H1 (cell line): ENCODE measurements around the gene DIAPH2. TPM values are rescaled to one million over a fixed set of nuclear protein-coding genes. Genes with fewer than 3 reads are reported as not detected.

Experiments used
- CTCF ChIA-PET: fragments of 300-600 bp; sonication (Branson Sonifier 250); formaldehyde crosslinking; loops from one replicate; lab custom pipeline; 2021; ENCODE audit not compliant: partially characterized antibody; lab: Charles Lee
- POLR2A ChIA-PET: fragments of 300-600 bp; sonication (Branson Sonifier 250); formaldehyde crosslinking; loops from one replicate; lab custom pipeline; 2021; ENCODE audit warnings: inconsistent platforms; ENCODE audit not compliant: partially characterized antibody; lab: Charles Lee
- DNase-seq, 2 experiments: peaks; one replicate each; pipeline versions ENCODE4 v3.0.0 to v3.0.0-alpha.2; 2010 to 2022; ENCODE audit warnings: low spot score in 2 of 2, low read depth in 1 of 2, mixed read lengths in 1 of 2
- FAIRE-seq: peaks from 2 replicates; lab custom pipeline; 2011; peaks lifted over from hg19 to GRCh38; lab: Jason Lieb, UNC
- H2AFZ ChIP-seq: 2 replicates; pipeline ENCODE4 v1.8.1; 2012; ENCODE audit warnings: low read length, inconsistent platforms
- H2AK5ac ChIP-seq: 2 replicates; pipeline ENCODE4 v1.6.1; 2013; ENCODE audit warnings: low read depth, low read length
- H2BK120ac ChIP-seq: replicated peaks from 2 replicates; pipeline ENCODE3; 2013; ENCODE audit warnings: low read depth, low read length, inconsistent platforms
- H2BK12ac ChIP-seq: 2 replicates; pipeline ENCODE4 v1.6.1; 2013; ENCODE audit warnings: low read depth, low read length
- H2BK15ac ChIP-seq: 2 replicates; pipeline ENCODE4 v1.6.1; 2013; ENCODE audit warnings: low read length
- H2BK20ac ChIP-seq: 2 replicates; pipeline ENCODE4 v1.6.1; 2013; ENCODE audit warnings: low read length
- H2BK5ac ChIP-seq: 2 replicates; pipeline ENCODE4 v1.6.1; 2013; ENCODE audit warnings: low read depth, low read length
- H3K14ac ChIP-seq: 2 replicates; pipeline ENCODE4 v1.6.1; 2013; ENCODE audit warnings: inconsistent platforms; ENCODE audit not compliant: insufficient read length
- H3K18ac ChIP-seq: 2 replicates; pipeline ENCODE4 v1.6.1; 2013; ENCODE audit warnings: low read length; ENCODE audit errors: extremely low read depth
- H3K23ac ChIP-seq: 2 replicates; pipeline ENCODE4 v1.6.1; 2013; ENCODE audit warnings: inconsistent platforms; ENCODE audit not compliant: insufficient read length
- H3K23me2 ChIP-seq: 2 replicates; pipeline ENCODE4 v1.6.1; 2013; ENCODE audit warnings: low read depth, low read length
- H3K27ac ChIP-seq: 2 replicates; pipeline ENCODE4 v1.6.1; 2011; ENCODE audit warnings: low read depth, low read length, inconsistent platforms
- H3K27me3 ChIP-seq, 4 experiments: replicated peaks in 1 of 4; 1 replicate in 1 of 4; 2 replicates in 3 of 4; pipeline versions ENCODE4 v1.6.1 to v1.8.1; 2011 to 2013; ENCODE audit warnings: low read length in 3 of 4, mild to moderate bottlenecking in 3 of 4, inconsistent platforms in 2 of 4, mixed read lengths in 2 of 4, moderate library complexity in 1 of 4; ENCODE audit not compliant: control insufficient read depth in 3 of 4, insufficient read depth in 3 of 4; ENCODE audit errors: extremely low read depth in 1 of 4
- H3K36me3 ChIP-seq, 4 experiments: 2 replicates each; pipeline versions ENCODE4 v1.6.1 to v1.8.1; 2011 to 2013; ENCODE audit warnings: mild to moderate bottlenecking in 4 of 4, low read length in 3 of 4, moderate library complexity in 2 of 4, control low read depth in 1 of 4, inconsistent platforms in 1 of 4; ENCODE audit not compliant: insufficient read depth in 4 of 4, control insufficient read depth in 2 of 4
- H3K4ac ChIP-seq: replicated peaks from 2 replicates; pipeline ENCODE3; 2013; ENCODE audit warnings: low read length, low read depth, mixed read lengths, inconsistent platforms; ENCODE audit not compliant: insufficient read length
- H3K4me1 ChIP-seq, 4 experiments: replicated peaks in 1 of 4; 1 replicate in 1 of 4; 2 replicates in 3 of 4; pipeline versions ENCODE4 v1.6.1 to v1.8.1; 2011 to 2013; ENCODE audit warnings: low read length in 3 of 4, inconsistent platforms in 2 of 4, mixed read lengths in 1 of 4; ENCODE audit not compliant: insufficient read depth in 4 of 4, control insufficient read depth in 3 of 4
- H3K4me2 ChIP-seq, 2 experiments: 2 replicates each; pipeline versions ENCODE4 v1.6.1 to v1.8.1; 2011 to 2013; ENCODE audit warnings: low read depth in 2 of 2, low read length in 2 of 2, control low read depth in 1 of 2, inconsistent platforms in 1 of 2, mild to moderate bottlenecking in 1 of 2; ENCODE audit not compliant: insufficient read depth in 1 of 2
- H3K4me3 ChIP-seq, 4 experiments: fragments of 200-600, 300-600 bp in 1 of 4; sonication (generic), shearing (Covaris generic), sonication (Bioruptor Twin) in 1 of 4; 2 replicates each; pipeline versions ENCODE4 v1.5.1 to v1.8.1; 2011 to 2016; ENCODE audit warnings: low read length in 4 of 4, low read depth in 3 of 4, control low read depth in 2 of 4, inconsistent platforms in 2 of 4, mild to moderate bottlenecking in 2 of 4, mixed read lengths in 1 of 4, moderate library complexity in 1 of 4; ENCODE audit not compliant: insufficient read depth in 2 of 4; ENCODE audit errors: extremely low read depth in 1 of 4
- H3K56ac ChIP-seq: replicated peaks from 2 replicates; pipeline ENCODE3; 2013; ENCODE audit warnings: low read depth, mild to moderate bottlenecking, mixed read lengths, low read length, inconsistent platforms; ENCODE audit not compliant: insufficient read length
- H3K79me1 ChIP-seq: 2 replicates; pipeline ENCODE4 v1.6.1; 2013; ENCODE audit warnings: low read depth, low read length, control low read depth
- H3K79me2 ChIP-seq, 2 experiments: 2 replicates each; pipeline versions ENCODE4 v1.6.1 to v1.8.1; 2012 to 2013; ENCODE audit warnings: low read length in 2 of 2, mild to moderate bottlenecking in 2 of 2, inconsistent platforms in 1 of 2; ENCODE audit not compliant: insufficient read depth in 2 of 2, control insufficient read depth in 1 of 2
- H3K9ac ChIP-seq, 4 experiments: replicated peaks in 1 of 4; 1 replicate in 1 of 4; 2 replicates in 3 of 4; pipeline versions ENCODE4 v1.6.1 to v1.8.1; 2011 to 2013; ENCODE audit warnings: low read depth in 3 of 4, low read length in 3 of 4, control low read depth in 2 of 4, mild to moderate bottlenecking in 2 of 4, moderate library complexity in 2 of 4, inconsistent platforms in 1 of 4; ENCODE audit errors: extremely low read depth in 1 of 4
- H3K9me3 ChIP-seq, 2 experiments: 2 replicates each; pipeline versions ENCODE4 v1.6.1 to v1.8.1; 2012 to 2013; ENCODE audit warnings: mild to moderate bottlenecking in 2 of 2, moderate library complexity in 2 of 2, control low read depth in 1 of 2, inconsistent platforms in 1 of 2, low read depth in 1 of 2, low read length in 1 of 2, mixed read lengths in 1 of 2; ENCODE audit not compliant: insufficient read depth in 2 of 2
- H4K20me1 ChIP-seq, 2 experiments: replicated peaks in 1 of 2; 2 replicates each; pipeline versions ENCODE3 to v1.8.1; 2011 to 2013; ENCODE audit warnings: inconsistent platforms in 2 of 2, low read length in 2 of 2, mild to moderate bottlenecking in 1 of 2; ENCODE audit not compliant: insufficient read depth in 2 of 2, control insufficient read depth in 1 of 2
- H4K5ac ChIP-seq: 2 replicates; pipeline ENCODE4 v1.6.1; 2013; ENCODE audit warnings: low read length, low read depth, mixed read lengths, inconsistent platforms; ENCODE audit not compliant: insufficient read length
- H4K8ac ChIP-seq: 2 replicates; pipeline ENCODE4 v1.8.0; 2013; ENCODE audit warnings: mild to moderate bottlenecking, moderate library complexity, low read length, inconsistent platforms; ENCODE audit not compliant: insufficient read depth; ENCODE audit errors: extremely low read depth
- H4K91ac ChIP-seq: replicated peaks from 2 replicates; pipeline ENCODE3; 2013; ENCODE audit warnings: low read length, mixed read lengths, inconsistent platforms; ENCODE audit not compliant: insufficient read length
- CEBPB ChIP-seq: IDR thresholded peaks from 2 replicates; pipeline ENCODE4 v1.6.1; 2012; ENCODE audit warnings: low read depth, low read length
- CHD2 ChIP-seq: IDR thresholded peaks from 2 replicates; pipeline ENCODE4 v1.6.1; 2012; ENCODE audit warnings: low read length, improper control_type of control experiment
- EP300 ChIP-seq, 2 experiments: IDR thresholded peaks; 1 replicate in 1 of 2; 2 replicates in 1 of 2; pipeline ENCODE4 v1.6.1; 2011 to 2012; ENCODE audit warnings: low read depth in 2 of 2, low read length in 2 of 2, mild to moderate bottlenecking in 2 of 2, borderline replicate concordance in 1 of 2, inconsistent platforms in 1 of 2, moderate library complexity in 1 of 2
- JUN ChIP-seq: IDR thresholded peaks from 2 replicates; pipeline ENCODE4 v1.6.1; 2011; ENCODE audit warnings: low read depth, mild to moderate bottlenecking, improper control_type of control experiment, low read length
- JUND ChIP-seq: IDR thresholded peaks from 2 replicates; pipeline ENCODE4 v1.6.1; 2011; ENCODE audit warnings: mild to moderate bottlenecking, improper control_type of control experiment, low read length
- POLR2A ChIP-seq, 2 experiments: IDR thresholded peaks; 1 replicate in 1 of 2; 2 replicates in 1 of 2; pipeline ENCODE4 v1.6.1; 2011; ENCODE audit warnings: low read depth in 2 of 2, low read length in 2 of 2, mild to moderate bottlenecking in 2 of 2; ENCODE audit errors: control extremely low read depth in 1 of 2
- RAD21 ChIP-seq, 2 experiments: IDR thresholded peaks in 1 of 2; conservative IDR thresholded peaks in 1 of 2; 2 replicates each; pipeline ENCODE4 v1.6.1; 2011; ENCODE audit warnings: low read depth in 2 of 2, low read length in 2 of 2, improper control_type of control experiment in 1 of 2, inconsistent platforms in 1 of 2, mild to moderate bottlenecking in 1 of 2, moderate library complexity in 1 of 2
- SIX5 ChIP-seq: IDR thresholded peaks from 2 replicates; pipeline ENCODE4 v1.6.1; 2011; ENCODE audit warnings: mild to moderate bottlenecking, low read depth, low read length
- SP2 ChIP-seq: IDR thresholded peaks from 2 replicates; pipeline ENCODE4 v1.6.1; 2012; ENCODE audit warnings: mild to moderate bottlenecking, low read length, inconsistent platforms
- TBP ChIP-seq: IDR thresholded peaks from 2 replicates; pipeline ENCODE4 v1.6.1; 2011; ENCODE audit warnings: low read depth, low read length, improper control_type of control experiment
- TEAD4 ChIP-seq: IDR thresholded peaks from 2 replicates; pipeline ENCODE4 v1.6.1; 2012; ENCODE audit warnings: low read depth, low read length, inconsistent platforms, mixed read lengths
- WGBS, 2 experiments: shearing (Covaris generic) in 1 of 2; methylation state at CpG; one replicate each; pipeline versions ENCODE4 v1.1.6 to v1.1.7; 2013 to 2015; ENCODE audit warnings: low lambda C conversion rate in 2 of 2, mixed read lengths in 2 of 2, inconsistent platforms in 1 of 2, low coverage in 1 of 2, missing lambda C conversion rate in 1 of 2; ENCODE audit not compliant: insufficient replicate concordance in 2 of 2, insufficient coverage in 1 of 2, insufficient read length in 1 of 2; ENCODE audit errors: extremely low coverage in 1 of 2, missing lambda C conversion rate in 1 of 2; 5-methylcytosine and 5-hydroxymethylcytosine counted together
- polyA plus RNA-seq, 7 experiments: library from polyadenylated mRNA; depleted of rRNA in 3 of 7; stranded (reverse) in 5 of 7; unstranded in 2 of 7; fragments of >200 nt in 5 of 7; fragments of 200-250 nt in 2 of 7; gene quantifications; 1 replicate in 5 of 7; 2 replicates in 1 of 7; 4 replicates in 1 of 7; pipeline versions ENCODE4 v1.2.1 to v1.2.3, GENCODE V29; 2011 to 2013; ENCODE audit warnings: missing spikeins in 2 of 7, mixed read lengths in 2 of 7
- total RNA-seq: library from RNA; stranded (reverse); fragmentation: NEBNext Ultra II Directional; extraction: Animal tissue kit (Norgen Biotek cat#: 25700); gene quantifications from 2 replicates; pipeline ENCODE4 v1.2.1, GENCODE V29; 2021
- TF ChIP-seq, protein P1 (sequence below): IDR thresholded peaks from 2 replicates; pipeline ENCODE4 v1.6.1; 2012; ENCODE audit warnings: low read length, inconsistent platforms

The DIAPH2 gene
- total and polyA plus RNA-seq, 2 of the 8 experiments (the other 6 are each of a cell fraction or from before 2014, with no cell fraction given), result 4.4 to 24.3 TPM

DNA sequence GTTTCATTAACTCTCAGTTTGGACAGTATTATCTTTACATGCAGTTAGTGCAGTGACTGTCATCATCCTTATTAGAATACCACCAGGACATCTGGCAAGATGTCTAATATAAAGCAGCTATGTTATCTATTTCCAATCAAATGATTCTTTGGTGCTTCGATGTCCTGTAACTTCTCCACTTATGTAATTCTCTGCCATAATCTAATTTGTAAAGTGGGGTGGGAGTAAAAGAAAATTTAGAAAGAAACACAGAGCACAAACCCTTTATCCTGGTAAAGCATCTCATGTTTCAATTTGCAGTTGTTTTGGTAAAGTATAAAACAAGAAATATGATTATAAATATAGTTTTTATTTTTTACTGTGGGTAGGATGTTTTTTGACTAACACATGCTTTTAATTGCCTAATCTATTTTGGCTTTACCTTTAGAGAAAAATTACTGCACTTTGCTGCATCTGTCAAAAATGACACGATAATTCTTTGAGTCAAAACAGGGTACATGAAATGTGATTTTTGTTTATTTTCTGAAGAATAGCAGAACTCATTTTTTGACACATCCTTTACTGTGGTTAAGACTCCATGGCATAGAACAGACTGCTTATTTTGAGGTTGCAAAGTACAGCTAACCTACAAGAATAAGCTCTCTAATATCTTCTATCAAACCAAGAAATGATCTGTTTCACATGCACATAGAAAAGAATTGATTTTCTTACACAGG is 581.9 kb downstream of the DIAPH2 start:
- ChIA-PET POLR2A (no interaction called here), CTCF (no interaction called here)
- Histone ChIP-seq H2BK12ac (no peak overlapping the region), H2BK15ac (no peak overlapping the region), H4K20me1 (no peaks in the 10 kb centered on the region), H2AFZ (no peak overlapping the region), H3K79me1 (no peaks in the 10 kb centered on the region), H3K23me2 (no peaks in the 10 kb centered on the region), H2BK120ac (no peak overlapping the region), H2BK5ac (no peak overlapping the region), H3K4ac (no peak overlapping the region), H2AK5ac (no peak overlapping the region), H4K91ac (no peak overlapping the region), H3K4me1 (no peaks in the 10 kb centered on the region), H4K8ac (no peak overlapping the region), H3K27me3 (no peaks in the 10 kb centered on the region), H2BK20ac (no peak overlapping the region), H3K9me3 (no peaks in the 10 kb centered on the region), H3K27ac (no peak overlapping the region), H3K9ac (no peak overlapping the region), H3K4me2 (no peak overlapping the region), H3K36me3 (no peaks in the 10 kb centered on the region), H3K23ac (no peak overlapping the region), H4K5ac (no peak overlapping the region), H3K14ac (no peak overlapping the region), H3K79me2 (no peaks in the 10 kb centered on the region), H3K4me3 (no peak overlapping the region), H3K56ac (no peak overlapping the region), H3K18ac (no peak overlapping the region)
- FAIRE-seq, result no peak
- no peak for DNase-seq
- 89% methylated on average over 2 of the region's 2 CpGs; no CpG with 5 or more reads in 1 of the 2 experiments for WGBS, 2 experiments
- TF ChIP-seq SIX5, result no peak
- TF ChIP-seq CHD2, result no peak
- no peak for TF ChIP-seq POLR2A (IDR thresholded peaks at IDR 0.05; ENCODE audit: control extremely low read depth in 1 of 2, low read depth in 2 of 2, low read length in 2 of 2)
- no peak for TF ChIP-seq TEAD4
- TF ChIP-seq RAD21 (IDR thresholded peaks at IDR 0.05 in 1 of 2, conservative IDR thresholded peaks at IDR 0.05 in 1 of 2; ENCODE audit: low read depth in 2 of 2, low read length in 2 of 2), result no peak
- no peak for TF ChIP-seq CEBPB
- TF ChIP-seq TBP, result no peak
- no peak for TF ChIP-seq SP2
- TF ChIP-seq JUND, result no peak
- TF ChIP-seq, protein P1, sequence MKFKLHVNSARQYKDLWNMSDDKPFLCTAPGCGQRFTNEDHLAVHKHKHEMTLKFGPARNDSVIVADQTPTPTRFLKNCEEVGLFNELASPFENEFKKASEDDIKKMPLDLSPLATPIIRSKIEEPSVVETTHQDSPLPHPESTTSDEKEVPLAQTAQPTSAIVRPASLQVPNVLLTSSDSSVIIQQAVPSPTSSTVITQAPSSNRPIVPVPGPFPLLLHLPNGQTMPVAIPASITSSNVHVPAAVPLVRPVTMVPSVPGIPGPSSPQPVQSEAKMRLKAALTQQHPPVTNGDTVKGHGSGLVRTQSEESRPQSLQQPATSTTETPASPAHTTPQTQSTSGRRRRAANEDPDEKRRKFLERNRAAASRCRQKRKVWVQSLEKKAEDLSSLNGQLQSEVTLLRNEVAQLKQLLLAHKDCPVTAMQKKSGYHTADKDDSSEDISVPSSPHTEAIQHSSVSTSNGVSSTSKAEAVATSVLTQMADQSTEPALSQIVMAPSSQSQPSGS, result no peak
- TF ChIP-seq EP300 (IDR thresholded peaks at IDR 0.05; ENCODE audit: borderline replicate concordance in 1 of 2, low read depth in 2 of 2, low read length in 2 of 2), result no peak
- no peak for TF ChIP-seq JUN
